HEK293 (cell line): ENCODE measurements around the gene KCTD14.
A peak's percentile ranks its signal among the peaks of the same experiment; 100 is the strongest.

ENCODE experiments used
- ZNF239 ChIP-seq: fragments of 450-650 bp; formaldehyde crosslinking; IDR thresholded peaks from 2 replicates; pipeline ENCODE4 v1.5.1; 2016; ENCODE audit warnings: missing biosample characterization, missing genetic modification characterization
- ZNF341 ChIP-seq: fragments of 450-650 bp; formaldehyde crosslinking; IDR thresholded peaks from 2 replicates; pipeline ENCODE4; 2016; ENCODE audit warnings: low read depth, missing biosample characterization, missing genetic modification characterization
- TF ChIP-seq, protein P1 (sequence below): fragments of 450-650 bp; formaldehyde crosslinking; IDR thresholded peaks from 2 replicates; pipeline ENCODE4 v1.5.1; 2016; ENCODE audit warnings: missing biosample characterization, missing genetic modification characterization
- TF ChIP-seq, protein P2 (sequence below): fragments of 450-650 bp; formaldehyde crosslinking; IDR thresholded peaks from 2 replicates; pipeline ENCODE4 v1.5.1; 2016; ENCODE audit warnings: missing biosample characterization, missing genetic modification characterization
- TF ChIP-seq, protein P3 (sequence below): fragments of 450-650 bp; formaldehyde crosslinking; IDR thresholded peaks from 2 replicates; pipeline ENCODE4 v1.5.1; 2016; ENCODE audit warnings: missing biosample characterization, missing genetic modification characterization
- TF ChIP-seq, protein P4 (sequence below): fragments of 450-650 bp; formaldehyde crosslinking; conservative IDR thresholded peaks from 2 replicates; pipeline ENCODE4 v1.5.1; 2016; ENCODE audit warnings: low read depth, missing biosample characterization, missing genetic modification characterization

DNA sequence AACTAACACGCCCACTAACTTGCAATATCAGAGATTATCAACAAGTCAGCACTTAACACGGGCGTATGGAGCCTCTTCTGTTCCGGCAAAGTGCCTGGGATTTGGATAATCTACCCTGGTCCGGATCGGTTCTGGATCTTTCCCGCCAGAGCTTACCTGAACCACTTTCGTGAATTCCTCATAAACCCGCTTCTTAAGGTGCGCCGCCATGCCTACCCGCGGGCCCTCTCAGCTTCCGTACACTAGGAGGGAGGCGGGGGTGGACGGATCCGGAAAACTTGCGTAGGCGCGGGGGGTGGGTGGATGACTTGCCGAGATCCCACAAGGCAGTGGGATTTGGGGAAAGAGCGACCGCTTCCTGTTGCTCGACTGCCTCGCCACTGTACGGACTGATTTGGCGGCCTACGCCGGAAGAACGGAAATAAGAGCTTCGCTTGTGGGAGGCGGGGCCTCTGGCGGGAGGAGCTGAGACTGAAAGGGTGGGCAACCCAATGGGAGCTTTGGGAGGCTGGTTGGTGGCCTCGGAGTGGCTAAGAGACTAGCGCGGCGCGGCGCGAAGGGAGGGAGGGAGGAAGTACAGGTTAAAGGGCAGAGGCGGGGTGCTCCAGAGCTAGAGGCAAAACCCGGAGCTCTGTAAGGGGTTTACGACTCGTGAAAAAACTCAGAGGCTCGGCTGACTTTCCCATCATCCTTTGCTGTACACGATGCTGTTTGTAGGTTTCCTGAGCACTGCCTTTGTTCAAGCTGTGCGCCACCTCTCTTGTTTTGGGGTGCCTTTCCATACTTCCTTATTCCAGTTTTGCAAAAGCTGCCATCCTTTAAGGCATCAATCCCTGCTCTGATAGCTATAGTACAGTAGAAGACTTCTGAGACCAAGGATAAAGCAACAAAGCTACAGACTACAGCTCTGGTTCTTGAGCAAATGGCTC, 28.4 kb downstream of the KCTD14 start, which contains the start of gene INTS4:
- TF ChIP-seq, protein P1, sequence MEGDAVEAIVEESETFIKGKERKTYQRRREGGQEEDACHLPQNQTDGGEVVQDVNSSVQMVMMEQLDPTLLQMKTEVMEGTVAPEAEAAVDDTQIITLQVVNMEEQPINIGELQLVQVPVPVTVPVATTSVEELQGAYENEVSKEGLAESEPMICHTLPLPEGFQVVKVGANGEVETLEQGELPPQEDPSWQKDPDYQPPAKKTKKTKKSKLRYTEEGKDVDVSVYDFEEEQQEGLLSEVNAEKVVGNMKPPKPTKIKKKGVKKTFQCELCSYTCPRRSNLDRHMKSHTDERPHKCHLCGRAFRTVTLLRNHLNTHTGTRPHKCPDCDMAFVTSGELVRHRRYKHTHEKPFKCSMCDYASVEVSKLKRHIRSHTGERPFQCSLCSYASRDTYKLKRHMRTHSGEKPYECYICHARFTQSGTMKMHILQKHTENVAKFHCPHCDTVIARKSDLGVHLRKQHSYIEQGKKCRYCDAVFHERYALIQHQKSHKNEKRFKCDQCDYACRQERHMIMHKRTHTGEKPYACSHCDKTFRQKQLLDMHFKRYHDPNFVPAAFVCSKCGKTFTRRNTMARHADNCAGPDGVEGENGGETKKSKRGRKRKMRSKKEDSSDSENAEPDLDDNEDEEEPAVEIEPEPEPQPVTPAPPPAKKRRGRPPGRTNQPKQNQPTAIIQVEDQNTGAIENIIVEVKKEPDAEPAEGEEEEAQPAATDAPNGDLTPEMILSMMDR = no peak
- TF ChIP-seq, protein P2, sequence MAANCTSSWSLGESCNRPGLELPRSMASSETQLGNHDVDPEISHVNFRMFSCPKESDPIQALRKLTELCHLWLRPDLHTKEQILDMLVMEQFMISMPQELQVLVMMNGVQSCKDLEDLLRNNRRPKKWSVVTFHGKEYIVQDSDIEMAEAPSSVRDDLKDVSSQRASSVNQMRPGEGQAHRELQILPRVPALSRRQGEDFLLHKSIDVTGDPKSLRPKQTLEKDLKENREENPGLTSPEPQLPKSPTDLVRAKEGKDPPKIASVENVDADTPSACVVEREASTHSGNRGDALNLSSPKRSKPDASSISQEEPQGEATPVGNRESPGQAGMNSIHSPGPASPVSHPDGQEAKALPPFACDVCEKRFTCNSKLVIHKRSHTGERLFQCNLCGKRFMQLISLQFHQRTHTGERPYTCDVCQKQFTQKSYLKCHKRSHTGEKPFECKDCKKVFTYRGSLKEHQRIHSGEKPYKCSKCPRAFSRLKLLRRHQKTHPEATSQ = 0 out of 2 replicates have a peak, but pooled peaks have one; percentile 20
- TF ChIP-seq ZNF341 (peak; percentile 94), ZNF239 (tag by site-specific recombination) (no peak)
- TF ChIP-seq, protein P3, sequence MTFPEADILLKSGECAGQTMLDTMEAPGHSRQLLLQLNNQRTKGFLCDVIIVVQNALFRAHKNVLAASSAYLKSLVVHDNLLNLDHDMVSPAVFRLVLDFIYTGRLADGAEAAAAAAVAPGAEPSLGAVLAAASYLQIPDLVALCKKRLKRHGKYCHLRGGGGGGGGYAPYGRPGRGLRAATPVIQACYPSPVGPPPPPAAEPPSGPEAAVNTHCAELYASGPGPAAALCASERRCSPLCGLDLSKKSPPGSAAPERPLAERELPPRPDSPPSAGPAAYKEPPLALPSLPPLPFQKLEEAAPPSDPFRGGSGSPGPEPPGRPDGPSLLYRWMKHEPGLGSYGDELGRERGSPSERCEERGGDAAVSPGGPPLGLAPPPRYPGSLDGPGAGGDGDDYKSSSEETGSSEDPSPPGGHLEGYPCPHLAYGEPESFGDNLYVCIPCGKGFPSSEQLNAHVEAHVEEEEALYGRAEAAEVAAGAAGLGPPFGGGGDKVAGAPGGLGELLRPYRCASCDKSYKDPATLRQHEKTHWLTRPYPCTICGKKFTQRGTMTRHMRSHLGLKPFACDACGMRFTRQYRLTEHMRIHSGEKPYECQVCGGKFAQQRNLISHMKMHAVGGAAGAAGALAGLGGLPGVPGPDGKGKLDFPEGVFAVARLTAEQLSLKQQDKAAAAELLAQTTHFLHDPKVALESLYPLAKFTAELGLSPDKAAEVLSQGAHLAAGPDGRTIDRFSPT (tag by site-specific recombination) = no peak
- TF ChIP-seq, protein P4, sequence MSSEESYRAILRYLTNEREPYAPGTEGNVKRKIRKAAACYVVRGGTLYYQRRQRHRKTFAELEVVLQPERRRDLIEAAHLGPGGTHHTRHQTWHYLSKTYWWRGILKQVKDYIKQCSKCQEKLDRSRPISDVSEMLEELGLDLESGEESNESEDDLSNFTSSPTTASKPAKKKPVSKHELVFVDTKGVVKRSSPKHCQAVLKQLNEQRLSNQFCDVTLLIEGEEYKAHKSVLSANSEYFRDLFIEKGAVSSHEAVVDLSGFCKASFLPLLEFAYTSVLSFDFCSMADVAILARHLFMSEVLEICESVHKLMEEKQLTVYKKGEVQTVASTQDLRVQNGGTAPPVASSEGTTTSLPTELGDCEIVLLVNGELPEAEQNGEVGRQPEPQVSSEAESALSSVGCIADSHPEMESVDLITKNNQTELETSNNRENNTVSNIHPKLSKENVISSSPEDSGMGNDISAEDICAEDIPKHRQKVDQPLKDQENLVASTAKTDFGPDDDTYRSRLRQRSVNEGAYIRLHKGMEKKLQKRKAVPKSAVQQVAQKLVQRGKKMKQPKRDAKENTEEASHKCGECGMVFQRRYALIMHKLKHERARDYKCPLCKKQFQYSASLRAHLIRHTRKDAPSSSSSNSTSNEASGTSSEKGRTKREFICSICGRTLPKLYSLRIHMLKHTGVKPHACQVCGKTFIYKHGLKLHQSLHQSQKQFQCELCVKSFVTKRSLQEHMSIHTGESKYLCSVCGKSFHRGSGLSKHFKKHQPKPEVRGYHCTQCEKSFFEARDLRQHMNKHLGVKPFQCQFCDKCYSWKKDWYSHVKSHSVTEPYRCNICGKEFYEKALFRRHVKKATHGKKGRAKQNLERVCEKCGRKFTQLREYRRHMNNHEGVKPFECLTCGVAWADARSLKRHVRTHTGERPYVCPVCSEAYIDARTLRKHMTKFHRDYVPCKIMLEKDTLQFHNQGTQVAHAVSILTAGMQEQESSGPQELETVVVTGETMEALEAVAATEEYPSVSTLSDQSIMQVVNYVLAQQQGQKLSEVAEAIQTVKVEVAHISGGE = peak; percentile 96
